Measurements from ENCODE around the gene PGF.
A peak's percentile ranks its signal among the peaks of the same experiment; 100 is the strongest.

Gene PGF

DNA sequence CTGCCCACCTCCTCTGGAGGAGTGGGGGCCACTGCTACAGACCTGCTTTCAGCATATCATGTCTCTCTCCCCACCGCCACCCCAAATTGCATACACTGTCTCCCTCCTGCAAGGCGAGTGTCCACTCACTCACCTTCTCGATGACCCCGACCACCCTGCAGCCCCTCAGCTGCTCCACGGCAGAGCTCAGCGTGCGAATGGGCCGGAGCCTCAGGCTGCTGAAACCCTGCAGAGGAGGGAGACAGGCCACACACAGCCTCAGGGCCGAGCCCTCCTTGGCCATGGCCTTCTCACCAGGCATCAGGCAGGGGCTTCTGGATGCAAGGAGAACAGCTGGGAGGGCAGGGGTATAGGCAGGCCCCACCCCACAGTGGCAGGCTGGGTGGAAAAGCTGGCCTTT is 37.0 kb downstream of the PGF start:
- no peak for DNase-seq (ENCODE audit: low read depth)
- H3K4me3 ChIP-seq (ENCODE audit: control insufficient read depth, low read depth, low read length): no peak overlapping the region
- TF ChIP-seq, protein P1, sequence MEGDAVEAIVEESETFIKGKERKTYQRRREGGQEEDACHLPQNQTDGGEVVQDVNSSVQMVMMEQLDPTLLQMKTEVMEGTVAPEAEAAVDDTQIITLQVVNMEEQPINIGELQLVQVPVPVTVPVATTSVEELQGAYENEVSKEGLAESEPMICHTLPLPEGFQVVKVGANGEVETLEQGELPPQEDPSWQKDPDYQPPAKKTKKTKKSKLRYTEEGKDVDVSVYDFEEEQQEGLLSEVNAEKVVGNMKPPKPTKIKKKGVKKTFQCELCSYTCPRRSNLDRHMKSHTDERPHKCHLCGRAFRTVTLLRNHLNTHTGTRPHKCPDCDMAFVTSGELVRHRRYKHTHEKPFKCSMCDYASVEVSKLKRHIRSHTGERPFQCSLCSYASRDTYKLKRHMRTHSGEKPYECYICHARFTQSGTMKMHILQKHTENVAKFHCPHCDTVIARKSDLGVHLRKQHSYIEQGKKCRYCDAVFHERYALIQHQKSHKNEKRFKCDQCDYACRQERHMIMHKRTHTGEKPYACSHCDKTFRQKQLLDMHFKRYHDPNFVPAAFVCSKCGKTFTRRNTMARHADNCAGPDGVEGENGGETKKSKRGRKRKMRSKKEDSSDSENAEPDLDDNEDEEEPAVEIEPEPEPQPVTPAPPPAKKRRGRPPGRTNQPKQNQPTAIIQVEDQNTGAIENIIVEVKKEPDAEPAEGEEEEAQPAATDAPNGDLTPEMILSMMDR (conservative IDR thresholded peaks at IDR 0.05; ENCODE audit: control insufficient read depth, insufficient read depth, low read depth, low read length): no peak

DNA sequence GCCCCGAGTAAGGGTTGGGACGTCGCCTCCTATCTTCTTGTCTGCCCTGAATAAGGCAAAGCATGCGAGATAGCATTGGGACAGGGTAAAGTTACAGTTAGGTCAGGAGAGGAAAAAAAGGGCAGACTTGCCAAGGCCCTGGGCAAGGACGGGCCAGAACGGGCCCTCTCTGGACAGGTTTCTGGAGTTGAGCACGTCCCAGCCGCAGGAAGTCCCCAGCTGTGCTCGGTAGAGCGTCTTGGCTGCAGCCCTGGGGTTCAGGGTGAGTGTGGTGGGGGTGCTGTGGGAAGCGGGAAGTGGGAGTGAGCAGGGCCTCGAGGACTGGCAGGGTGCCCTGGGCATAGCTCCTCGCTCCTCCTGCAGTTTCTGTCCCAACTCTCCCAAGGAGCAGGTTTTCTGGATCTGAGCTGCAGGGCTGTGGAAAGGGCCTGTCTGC is 37.7 kb downstream of the PGF start:
- TF ChIP-seq, protein P1 (conservative IDR thresholded peaks at IDR 0.05; ENCODE audit: control insufficient read depth, insufficient read depth, low read depth, low read length): no peak
- DNase-seq (ENCODE audit: low read depth): peak; percentile 22
- no peak overlapping the region for H3K4me3 ChIP-seq (ENCODE audit: control insufficient read depth, low read depth, low read length)

DNA sequence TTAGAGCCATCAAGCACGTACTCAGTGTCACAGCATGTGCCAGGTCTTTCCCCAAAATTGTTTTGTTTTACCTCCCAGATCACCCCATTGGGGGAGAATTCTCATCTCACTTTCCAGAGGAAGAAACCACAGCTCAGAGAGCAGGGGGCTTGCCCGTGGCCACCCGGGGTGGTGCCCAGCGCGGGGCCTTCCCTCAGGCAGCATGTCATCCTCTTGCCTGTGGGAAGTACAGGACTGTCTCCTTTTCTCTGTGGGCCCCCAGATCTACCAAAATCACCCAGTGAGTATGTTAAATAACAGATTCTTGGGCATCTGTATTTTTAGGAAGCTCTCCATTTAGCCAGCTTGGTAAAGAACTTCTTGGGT is 38.2 kb downstream of the PGF start:
- H3K4me3 ChIP-seq (ENCODE audit: control insufficient read depth, low read depth, low read length): no peak overlapping the region
- TF ChIP-seq, protein P1 (conservative IDR thresholded peaks at IDR 0.05; ENCODE audit: control insufficient read depth, insufficient read depth, low read depth, low read length): no peak
- no peak for DNase-seq (ENCODE audit: low read depth)

DNA sequence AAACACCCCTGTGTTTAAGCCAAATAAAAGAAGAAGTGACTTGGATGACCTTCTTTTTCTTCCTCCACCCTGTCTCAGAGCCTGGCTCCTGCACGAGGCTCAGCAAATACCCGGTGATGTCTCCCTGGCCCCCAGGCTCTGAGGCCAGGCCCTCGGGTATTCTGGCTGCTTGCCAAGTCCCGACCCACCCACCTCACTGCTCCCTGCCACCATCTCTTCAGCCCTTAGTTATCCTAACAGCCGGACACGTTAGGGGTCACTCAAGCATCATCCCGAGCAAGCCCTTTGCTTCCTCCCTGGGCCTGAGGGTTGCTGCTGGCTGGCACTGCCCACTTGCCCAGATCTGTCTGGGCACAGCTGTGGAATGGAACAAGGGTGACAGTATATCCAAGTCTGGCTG is 39.6 kb downstream of the PGF start:
- TF ChIP-seq, protein P1 (conservative IDR thresholded peaks at IDR 0.05; ENCODE audit: control insufficient read depth, insufficient read depth, low read depth, low read length): no peak
- no peak overlapping the region for H3K4me3 ChIP-seq (ENCODE audit: control insufficient read depth, low read depth, low read length)
- no peak for DNase-seq (ENCODE audit: low read depth)

DNA sequence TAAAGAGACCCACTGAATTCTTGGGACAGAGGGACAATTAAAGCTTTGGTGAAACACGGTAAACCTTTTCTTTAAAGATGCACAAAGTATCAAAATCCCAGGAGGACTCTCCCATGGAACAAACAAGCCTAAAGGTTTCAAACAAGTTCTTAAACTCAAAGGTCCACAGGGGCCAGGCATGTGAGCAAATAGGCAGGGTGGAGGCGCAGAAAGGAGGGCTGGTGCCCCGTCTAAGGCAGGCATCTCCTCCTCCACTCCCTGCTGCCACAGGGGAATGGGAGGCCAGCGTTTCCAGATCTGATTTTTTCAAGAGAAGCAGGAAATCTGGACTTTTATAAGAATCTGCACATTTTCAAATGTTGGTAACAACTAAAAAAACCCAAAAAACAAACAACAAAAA is 40.0 kb downstream of the PGF start:
- no peak for DNase-seq (ENCODE audit: low read depth)
- TF ChIP-seq, protein P1 (conservative IDR thresholded peaks at IDR 0.05; ENCODE audit: control insufficient read depth, insufficient read depth, low read depth, low read length): no peak
- no peak overlapping the region for H3K4me3 ChIP-seq (ENCODE audit: control insufficient read depth, low read depth, low read length)

DNA sequence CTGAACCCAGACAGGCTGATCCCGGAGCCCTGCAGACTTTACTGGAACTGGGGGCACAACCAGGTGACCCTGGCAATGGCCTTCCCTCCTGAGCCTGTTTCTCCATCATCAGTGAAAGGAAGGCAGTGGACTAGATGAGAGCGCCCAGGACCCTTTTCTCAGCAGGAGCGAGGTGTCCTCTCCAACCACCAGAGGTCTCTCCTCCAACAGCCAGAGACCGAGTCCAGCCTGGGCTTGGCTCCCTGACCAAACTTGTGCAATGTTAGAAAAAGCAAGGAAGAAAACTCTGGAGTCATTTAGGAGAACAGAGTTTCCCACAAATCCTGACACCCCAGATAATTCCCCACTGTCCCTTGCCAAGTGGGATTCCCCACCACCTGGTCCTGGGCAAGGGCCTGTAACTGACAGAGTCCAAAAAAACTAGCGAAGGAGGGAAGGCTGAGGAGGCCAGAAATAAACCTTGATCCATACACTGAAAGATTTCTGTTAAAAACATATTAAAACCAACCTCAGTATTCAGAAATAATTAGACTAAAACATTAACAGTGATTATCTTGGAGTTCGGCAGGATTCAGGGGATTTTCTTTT is 41.3 kb downstream of the PGF start:
- TF ChIP-seq, protein P1 (conservative IDR thresholded peaks at IDR 0.05; ENCODE audit: control insufficient read depth, insufficient read depth, low read depth, low read length): peak; percentile 96
- peak; percentile 82 for DNase-seq (ENCODE audit: low read depth)
- no peak overlapping the region for H3K4me3 ChIP-seq (ENCODE audit: control insufficient read depth, low read depth, low read length)
